Trophoblast cell (in vitro differentiated cells and primary cell): ENCODE measurements around the gene CAST.

Experiments used
- DNase-seq, 2 donors: peaks; one replicate each; pipeline ENCODE4 v3.0.0-alpha.2; 2016
- H2AFZ ChIP-seq: 2 replicates; pipeline ENCODE4 v1.6.1; 2013; ENCODE audit warnings: low read length, moderate library complexity, mild to moderate bottlenecking; ENCODE audit not compliant: insufficient read depth, poor library complexity
- H2AK5ac ChIP-seq: 2 replicates; pipeline ENCODE4 v1.6.1; 2013; ENCODE audit warnings: mild to moderate bottlenecking, low read length
- H2BK120ac ChIP-seq: 2 replicates; pipeline ENCODE4 v1.6.1; 2013; ENCODE audit warnings: low read length, mild to moderate bottlenecking, moderate library complexity; ENCODE audit not compliant: insufficient read depth, poor library complexity
- H2BK12ac ChIP-seq: 2 replicates; pipeline ENCODE4 v1.6.1; 2013; ENCODE audit warnings: mild to moderate bottlenecking, low read length, moderate library complexity
- H2BK5ac ChIP-seq: 2 replicates; pipeline ENCODE4 v1.6.1; 2013; ENCODE audit warnings: low read length, low read depth, moderate library complexity, mild to moderate bottlenecking; ENCODE audit not compliant: poor library complexity
- H3K14ac ChIP-seq: 2 replicates; pipeline ENCODE4 v1.6.1; 2013; ENCODE audit warnings: mild to moderate bottlenecking, low read length
- H3K18ac ChIP-seq: 2 replicates; pipeline ENCODE4 v1.6.1; 2013; ENCODE audit warnings: mild to moderate bottlenecking, low read length
- H3K23ac ChIP-seq: 2 replicates; pipeline ENCODE4 v1.6.1; 2013; ENCODE audit warnings: low read length
- H3K27ac ChIP-seq: 2 replicates; pipeline ENCODE4 v1.5.1; 2013; ENCODE audit warnings: low read depth, mild to moderate bottlenecking, inconsistent platforms, low read length, moderate library complexity
- H3K27me3 ChIP-seq: 2 replicates; pipeline ENCODE4 v1.6.1; 2013; ENCODE audit warnings: inconsistent platforms, mild to moderate bottlenecking, low read length, moderate library complexity; ENCODE audit not compliant: insufficient read depth
- H3K36me3 ChIP-seq, 2 experiments: 1 replicate in 1 of 2; 2 replicates in 1 of 2; pipeline ENCODE4 v1.6.1; 2013; ENCODE audit warnings: low read length in 2 of 2, mild to moderate bottlenecking in 2 of 2, moderate library complexity in 1 of 2; ENCODE audit not compliant: insufficient read depth in 2 of 2, control insufficient read depth in 1 of 2
- H3K4ac ChIP-seq: 2 replicates; pipeline ENCODE4 v1.6.1; 2013; ENCODE audit warnings: low read depth, mild to moderate bottlenecking, low read length, moderate library complexity
- H3K4me1 ChIP-seq, 2 experiments: 1 replicate in 1 of 2; 2 replicates in 1 of 2; pipeline ENCODE4 v1.6.1; 2013; ENCODE audit warnings: low read length in 2 of 2, mild to moderate bottlenecking in 2 of 2, moderate library complexity in 1 of 2; ENCODE audit not compliant: insufficient read depth in 2 of 2, control insufficient read depth in 1 of 2
- H3K4me2 ChIP-seq: 2 replicates; pipeline ENCODE4 v1.6.1; 2013; ENCODE audit warnings: inconsistent platforms, mild to moderate bottlenecking, low read length, moderate library complexity
- H3K4me3 ChIP-seq: 2 replicates; pipeline ENCODE4 v1.5.1; 2013; ENCODE audit warnings: mild to moderate bottlenecking, low read depth, low read length, inconsistent platforms
- H3K79me1 ChIP-seq: one replicate; pipeline ENCODE4 v1.6.1; 2013; ENCODE audit warnings: low read length
- H3K79me2 ChIP-seq: 2 replicates; pipeline ENCODE4 v1.6.1; 2013; ENCODE audit warnings: low read length, mild to moderate bottlenecking; ENCODE audit not compliant: control insufficient read depth, insufficient read depth, poor library complexity
- H3K9ac ChIP-seq: 2 replicates; pipeline ENCODE4 v1.6.1; 2013; ENCODE audit warnings: mild to moderate bottlenecking, low read length
- H3K9me3 ChIP-seq: 2 replicates; pipeline ENCODE4 v1.6.1; 2013; ENCODE audit warnings: low read depth, mild to moderate bottlenecking, control low read depth, inconsistent platforms, low read length; ENCODE audit not compliant: insufficient read depth
- H4K12ac ChIP-seq: 2 replicates; pipeline ENCODE4 v1.6.1; 2013; ENCODE audit warnings: low read depth, mild to moderate bottlenecking, low read length, moderate library complexity
- H4K8ac ChIP-seq: 2 replicates; pipeline ENCODE4 v1.6.1; 2013; ENCODE audit warnings: low read depth, mild to moderate bottlenecking, low read length, moderate library complexity
- H4K91ac ChIP-seq: one replicate; pipeline ENCODE4 v1.6.1; 2013; ENCODE audit warnings: low read depth, mild to moderate bottlenecking, low read length, moderate library complexity
- WGBS: extraction: QIAGEN DNeasy Blood & Tissue Kit; methylation state at CpG from one replicate; pipeline ENCODE4 v1.1.7; 2013; ENCODE audit warnings: missing lambda C conversion rate; ENCODE audit not compliant: insufficient read length, insufficient coverage; ENCODE audit errors: extremely low coverage; 5-methylcytosine and 5-hydroxymethylcytosine counted together

CAST gene

GRCh38 chr5:96752341-96753016 is 90.3 kb downstream of the CAST start:
- Histone ChIP-seq H3K4me2 (no peak overlapping the region), H2AFZ (no peak overlapping the region), H2BK5ac (no peak overlapping the region), H3K79me2 (no peaks in the 10 kb centered on the region), H4K91ac (no peak overlapping the region), H3K9ac (no peak overlapping the region), H3K14ac (no peak overlapping the region), H3K27ac (no peak overlapping the region), H3K9me3 (no peaks in the 10 kb centered on the region), H2AK5ac (no peak overlapping the region), H3K4me3 (no peak overlapping the region), H4K12ac (no peak overlapping the region), H3K4me1 (peaks cover 0 to 5% of the 10 kb centered on the region in 2 experiments), H3K4ac (no peak overlapping the region), H2BK12ac (no peak overlapping the region), H4K8ac (no peak overlapping the region), H3K36me3 (peaks cover 21 to 52% of the 10 kb centered on the region in 2 experiments), H3K79me1 (no peaks in the 10 kb centered on the region), H3K27me3 (no peaks in the 10 kb centered on the region), H3K18ac (no peak overlapping the region), H3K23ac (no peak overlapping the region), H2BK120ac (no peak overlapping the region)
- peak; percentile 32 to 90 for DNase-seq

GRCh38 chr5:96753017-96753397 is 90.8 kb downstream of the CAST start:
- Histone ChIP-seq H3K9ac (no peak overlapping the region), H3K27ac (no peak overlapping the region), H4K8ac (no peak overlapping the region), H2BK5ac (no peak overlapping the region), H2BK12ac (no peak overlapping the region), H3K9me3 (no peaks in the 10 kb centered on the region), H3K14ac (no peak overlapping the region), H3K18ac (no peak overlapping the region), H4K91ac (no peak overlapping the region), H2AFZ (no peak overlapping the region), H2BK120ac (no peak overlapping the region), H3K4me3 (no peak overlapping the region), H3K4me2 (no peak overlapping the region), H3K27me3 (no peaks in the 10 kb centered on the region), H4K12ac (no peak overlapping the region), H3K4ac (no peak overlapping the region), H2AK5ac (no peak overlapping the region), H3K36me3 (peaks cover 24 to 53% of the 10 kb centered on the region in 2 experiments), H3K4me1 (peaks cover 0 to 5% of the 10 kb centered on the region in 2 experiments), H3K79me2 (no peaks in the 10 kb centered on the region), H3K79me1 (no peaks in the 10 kb centered on the region), H3K23ac (no peak overlapping the region)
- DNase-seq = no peak
- no CpG with 5 or more reads among the region's 4 CpGs for WGBS

GRCh38 chr5:96753848-96754247 is 91.7 kb downstream of the CAST start:
- Histone ChIP-seq H3K18ac (no peak overlapping the region), H3K4me1 (peaks cover 0 to 5% of the 10 kb centered on the region in 2 experiments), H3K27ac (no peak overlapping the region), H2AFZ (no peak overlapping the region), H4K12ac (no peak overlapping the region), H3K14ac (no peak overlapping the region), H3K4ac (no peak overlapping the region), H3K4me3 (no peak overlapping the region), H3K9ac (no peak overlapping the region), H4K8ac (no peak overlapping the region), H2AK5ac (no peak overlapping the region), H3K9me3 (no peaks in the 10 kb centered on the region), H3K36me3 (peaks cover 26 to 53% of the 10 kb centered on the region in 2 experiments), H3K27me3 (no peaks in the 10 kb centered on the region), H3K23ac (no peak overlapping the region), H3K4me2 (no peak overlapping the region), H4K91ac (no peak overlapping the region), H3K79me1 (no peaks in the 10 kb centered on the region), H2BK12ac (no peak overlapping the region), H2BK120ac (no peak overlapping the region), H3K79me2 (no peaks in the 10 kb centered on the region), H2BK5ac (no peak overlapping the region)
- DNase-seq = no peak
- no CpG with 5 or more reads among the region's 4 CpGs for WGBS

GRCh38 chr5:96755851-96756250 is 93.7 kb downstream of the CAST start:
- Histone ChIP-seq H2BK120ac (no peak overlapping the region), H3K9ac (no peak overlapping the region), H2BK5ac (no peak overlapping the region), H3K4me1 (peaks cover 0 to 5% of the 10 kb centered on the region in 2 experiments), H3K36me3 (peaks cover 20 to 45% of the 10 kb centered on the region in 2 experiments), H3K9me3 (no peaks in the 10 kb centered on the region), H3K27me3 (no peaks in the 10 kb centered on the region), H2AFZ (no peak overlapping the region), H2AK5ac (no peak overlapping the region), H3K4me2 (no peak overlapping the region), H4K8ac (no peak overlapping the region), H3K4me3 (no peak overlapping the region), H2BK12ac (no peak overlapping the region), H4K12ac (no peak overlapping the region), H3K79me1 (no peaks in the 10 kb centered on the region), H3K18ac (no peak overlapping the region), H3K23ac (no peak overlapping the region), H3K14ac (no peak overlapping the region), H3K4ac (no peak overlapping the region), H4K91ac (no peak overlapping the region), H3K27ac (no peak overlapping the region), H3K79me2 (no peaks in the 10 kb centered on the region)
- no peak for DNase-seq
- WGBS = no CpG with 5 or more reads among the region's 5 CpGs
